Psoas muscle (tissue), 8 donors: ENCODE results near the gene MIS18A. TPM values are rescaled to one million over a fixed set of nuclear protein-coding genes. Genes with fewer than 3 reads are reported as not detected.

Experiments used
- ATAC-seq, 4 donors: fragments of 200-7000 bp; cut with Tn5 transposase; one replicate each; pipeline ENCODE4 v1.9.1; 2020; ENCODE audit warnings: moderate library complexity in 3 of 4, mild to moderate bottlenecking in 2 of 4
- DNase-seq, 2 donors: peaks; one replicate each; pipeline ENCODE4 v3.0.0-alpha.2; 2020
- H3K27ac ChIP-seq: fragments of 200-600 bp; one replicate; pipeline ENCODE4 v1.8.0; 2022
- H3K27me3 ChIP-seq, 3 donors: fragments of 200-600 bp in 1 of 3; one replicate each; pipeline versions ENCODE4 v1.6.1 to v1.8.0; 2013 to 2022; ENCODE audit warnings: low read length in 2 of 3, mild to moderate bottlenecking in 2 of 3, moderate library complexity in 1 of 3; ENCODE audit not compliant: insufficient read depth in 3 of 3
- H3K36me3 ChIP-seq, 2 donors: fragments of 200-600 bp in 1 of 2; one replicate each; pipeline versions ENCODE4 v1.6.1 to v1.8.0; 2013 to 2022; ENCODE audit warnings: low read depth in 1 of 2, mild to moderate bottlenecking in 1 of 2, moderate library complexity in 1 of 2; ENCODE audit not compliant: insufficient read depth in 1 of 2
- H3K4me1 ChIP-seq: fragments of 200-600 bp; one replicate; pipeline ENCODE4 v1.8.0; 2022
- H3K4me3 ChIP-seq: fragments of 200-600 bp; one replicate; pipeline ENCODE4 v1.8.0; 2022; ENCODE audit warnings: mild to moderate bottlenecking
- H3K9me3 ChIP-seq: fragments of 200-600 bp; one replicate; pipeline ENCODE4 v1.8.0; 2022
- WGBS, 3 donors: extraction: QIAGEN DNeasy Blood & Tissue Kit; methylation state at CpG; one replicate each; pipeline versions ENCODE4 v1.1.6 to v1.1.7; 2013; 5-methylcytosine and 5-hydroxymethylcytosine counted together
- intact Hi-C, 2 donors: fragments of 100-400 bp; cut with DNase I; formaldehyde crosslinking; loops; one replicate each; pipeline versions ENCODE4 v1.11.0 to v1.14.2; 2022
- polyA plus RNA-seq, 3 donors: library from polyadenylated mRNA; stranded (reverse); fragments of 200-250 nt; gene quantifications; one replicate each; pipeline ENCODE4 v1.2.3, GENCODE V29; 2013
- total RNA-seq, 4 donors: library from RNA; stranded (reverse); fragmentation: NEBNext Ultra II Directional in 2 of 4; extraction: Animal tissue kit (Norgen Biotek cat#: 25700) in 2 of 4; gene quantifications; one replicate each; pipeline versions ENCODE4 v1.2.1 to v1.2.4, GENCODE V29; 2021 to 2023
- TF ChIP-seq, protein P1 (sequence below): fragments of 200-600 bp; IDR thresholded peaks from one replicate; pipeline ENCODE4 v1.8.0; 2022; ENCODE audit warnings: antibody characterized with exemption
- donor health status: healthy with polysubstance abuse.
- donor health status: DM: no; HTN: no; CAD: no; lungs with moderate emphysema.
- donor health status: Bipolar disorder and iron deficiency.
- donor health status: healthy.
- donor health status: DM: yes; HTN: yes; CAD: no.
- donor health status: DM: no; HTN: no; CAD: no.
- donor health status: DM: no; HTN: no; CAD: no.
- donor health status: DM: yes; HTN: yes; CAD: no.

Gene MIS18A
- total and polyA plus RNA-seq, 7 donors: 0.92 to 4.7 (median 1.4) TPM

DNA sequence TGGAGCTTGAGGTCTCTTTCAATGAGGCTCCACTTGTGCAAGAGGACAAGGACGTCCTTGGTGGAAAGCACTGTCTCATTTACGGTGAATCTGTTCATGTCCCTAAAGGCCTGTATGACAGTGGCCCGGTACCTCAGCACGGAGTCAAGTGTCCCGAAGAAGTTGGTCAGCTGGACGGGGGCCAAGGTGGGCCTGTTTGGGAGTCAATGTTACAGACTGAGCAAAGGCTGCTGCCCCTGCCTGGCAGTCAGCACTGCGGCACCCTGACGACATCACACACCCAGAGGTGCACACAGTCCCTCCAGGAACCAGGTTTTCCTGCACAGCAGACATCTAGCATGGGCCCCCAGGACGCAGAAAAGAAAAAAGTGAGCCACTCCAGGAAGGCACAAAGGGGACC is 38.9 kb upstream of the MIS18A start:
- Histone ChIP-seq H3K4me3 (no peak overlapping the region), H3K4me1 (no peaks in the 10 kb centered on the region), H3K27ac (no peak overlapping the region), H3K36me3 (peaks cover 17 to 98% of the 10 kb centered on the region in 2 donors), H3K9me3 (no peaks in the 10 kb centered on the region), H3K27me3 (no peaks in the 10 kb centered on the region)
- no peak for ATAC-seq
- TF ChIP-seq, protein P1, sequence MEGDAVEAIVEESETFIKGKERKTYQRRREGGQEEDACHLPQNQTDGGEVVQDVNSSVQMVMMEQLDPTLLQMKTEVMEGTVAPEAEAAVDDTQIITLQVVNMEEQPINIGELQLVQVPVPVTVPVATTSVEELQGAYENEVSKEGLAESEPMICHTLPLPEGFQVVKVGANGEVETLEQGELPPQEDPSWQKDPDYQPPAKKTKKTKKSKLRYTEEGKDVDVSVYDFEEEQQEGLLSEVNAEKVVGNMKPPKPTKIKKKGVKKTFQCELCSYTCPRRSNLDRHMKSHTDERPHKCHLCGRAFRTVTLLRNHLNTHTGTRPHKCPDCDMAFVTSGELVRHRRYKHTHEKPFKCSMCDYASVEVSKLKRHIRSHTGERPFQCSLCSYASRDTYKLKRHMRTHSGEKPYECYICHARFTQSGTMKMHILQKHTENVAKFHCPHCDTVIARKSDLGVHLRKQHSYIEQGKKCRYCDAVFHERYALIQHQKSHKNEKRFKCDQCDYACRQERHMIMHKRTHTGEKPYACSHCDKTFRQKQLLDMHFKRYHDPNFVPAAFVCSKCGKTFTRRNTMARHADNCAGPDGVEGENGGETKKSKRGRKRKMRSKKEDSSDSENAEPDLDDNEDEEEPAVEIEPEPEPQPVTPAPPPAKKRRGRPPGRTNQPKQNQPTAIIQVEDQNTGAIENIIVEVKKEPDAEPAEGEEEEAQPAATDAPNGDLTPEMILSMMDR: no peak
- 82 to 88% (median 82%) methylated on average over 9 of the region's 9 CpGs for WGBS, 3 donors
- no peak for DNase-seq
- intact Hi-C loops: no loop called here

GRCh38 chr21:32316361-32317215 is 37.7 kb upstream of the MIS18A start:
- DNase-seq: no peak
- TF ChIP-seq, protein P1: no peak
- WGBS, 3 donors: 92 to 95% (median 93%) methylated on average over 22 of the region's 22 CpGs
- intact Hi-C loops: no loop called here
- H3K27ac ChIP-seq: no peak overlapping the region
- H3K36me3 ChIP-seq: peaks cover 17 to 98% of the 10 kb centered on the region in 2 donors
- H3K9me3 ChIP-seq: no peaks in the 10 kb centered on the region
- no peaks in the 10 kb centered on the region for H3K27me3 ChIP-seq
- H3K4me3 ChIP-seq: no peak overlapping the region
- no peaks in the 10 kb centered on the region for H3K4me1 ChIP-seq
- ATAC-seq: no peak

- H3K9me3 ChIP-seq: no peaks in the 10 kb centered on the region
- no peaks in the 10 kb centered on the region for H3K27me3 ChIP-seq
- no peak for ATAC-seq
- peaks cover 14 to 97% of the 10 kb centered on the region in 2 donors for H3K36me3 ChIP-seq
- H3K4me1 ChIP-seq: no peaks in the 10 kb centered on the region
- H3K4me3 ChIP-seq: no peak overlapping the region
- TF ChIP-seq, protein P1: no peak
- 87 to 90% (median 89%) methylated on average over 14 of the region's 14 CpGs for WGBS, 3 donors
- intact Hi-C loops: no loop called here
- no peak overlapping the region for H3K27ac ChIP-seq
- no peak for DNase-seq
Measured at GRCh38 chr21:32315511-32316281, 36.8 kb upstream of the MIS18A start.

- peaks cover 14 to 88% of the 10 kb centered on the region in 2 donors for H3K36me3 ChIP-seq
- H3K4me3 ChIP-seq: no peak overlapping the region
- no peaks in the 10 kb centered on the region for H3K27me3 ChIP-seq
- H3K9me3 ChIP-seq: no peaks in the 10 kb centered on the region
- 92 to 97% (median 94%) methylated on average over 16 of the region's 16 CpGs for WGBS, 3 donors
- intact Hi-C loops: no loop called here
- no peak for ATAC-seq
- no peak overlapping the region for H3K27ac ChIP-seq
- DNase-seq: no peak
- TF ChIP-seq, protein P1: no peak
- no peaks in the 10 kb centered on the region for H3K4me1 ChIP-seq
Measured at GRCh38 chr21:32314806-32315205, 36.0 kb upstream of the MIS18A start.
